Fibroblast of skin of abdomen (primary cell): ENCODE measurements around the gene WWC2.
"Not testable (repeated sequence)": the region's sequence is repeated elsewhere in the genome, so short reads cannot be mapped to it uniquely, and the experiment has no call there.

Experiments
- DNase-seq: peaks from one replicate; pipeline ENCODE4 v3.0.0-alpha.2; 2013

The WWC2 gene

DNA sequence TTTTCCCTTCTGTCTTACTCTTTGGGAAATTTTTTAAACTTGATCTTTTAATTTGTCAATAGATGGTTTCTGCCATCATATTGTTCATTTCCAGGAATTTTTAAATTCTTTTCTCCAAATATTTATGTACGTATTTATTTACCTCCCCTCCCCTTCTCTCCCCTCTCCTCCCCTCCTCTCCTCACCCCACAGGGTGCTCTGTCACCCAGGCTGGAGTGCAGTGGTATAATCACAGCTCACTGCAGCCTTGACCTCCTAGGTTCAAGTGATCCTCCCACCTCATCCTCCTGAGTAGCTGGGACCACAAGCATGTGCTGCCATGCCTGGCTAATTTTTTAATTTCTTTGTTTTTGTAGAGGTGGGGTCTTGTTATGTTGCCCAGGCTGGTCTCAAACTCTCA is 73.8 kb downstream of the WWC2 start:
- no peak for DNase-seq

DNA sequence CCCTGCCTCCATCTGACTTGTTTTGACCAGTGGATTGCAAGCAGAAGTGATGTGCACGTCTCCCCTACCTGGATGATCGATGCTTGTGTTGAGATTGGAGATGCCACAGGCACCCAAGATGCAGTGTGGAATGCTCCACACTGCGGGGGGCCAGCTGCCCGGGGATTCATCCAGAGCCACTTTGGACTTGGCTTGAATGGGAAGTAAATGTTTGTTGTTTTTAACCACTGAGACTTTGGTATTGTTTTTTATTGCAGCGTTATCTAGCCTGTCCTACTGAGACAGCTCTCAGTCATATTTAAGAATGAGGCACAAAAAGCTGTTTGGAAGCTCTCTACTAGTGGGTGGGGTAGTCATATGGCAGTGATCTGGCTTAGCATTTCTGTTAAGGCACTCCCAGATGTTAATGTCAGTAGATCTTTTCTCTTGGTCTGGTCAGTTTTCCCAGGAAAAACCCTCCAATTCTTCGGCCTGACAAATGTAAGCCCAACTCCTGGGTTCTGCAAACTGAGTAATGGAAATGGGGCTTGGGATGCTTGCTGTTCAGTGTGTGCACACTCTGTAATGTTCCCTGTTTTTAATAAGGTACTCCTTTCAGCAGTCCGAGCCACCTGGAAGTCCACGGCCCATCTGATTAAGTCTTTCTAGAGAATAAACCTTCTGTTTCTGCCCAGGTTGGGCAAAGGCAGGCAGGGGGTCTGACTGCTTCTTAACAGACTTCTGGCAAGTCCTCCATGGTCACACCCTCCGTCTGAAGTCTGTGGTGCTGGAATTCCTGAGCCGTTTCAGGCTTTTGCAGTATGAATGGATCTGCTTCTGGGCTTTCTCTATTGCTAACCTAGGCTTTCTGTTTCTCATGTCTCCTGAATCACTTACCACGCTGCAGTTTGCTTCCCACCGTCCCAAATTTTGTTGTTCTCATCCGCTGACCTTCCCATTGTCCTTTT is 74.8 kb downstream of the WWC2 start:
- DNase-seq = peak; percentile 59

GRCh38 chr4:183175631-183176232 is 76.7 kb downstream of the WWC2 start:
- DNase-seq = peak; percentile 84

DNA sequence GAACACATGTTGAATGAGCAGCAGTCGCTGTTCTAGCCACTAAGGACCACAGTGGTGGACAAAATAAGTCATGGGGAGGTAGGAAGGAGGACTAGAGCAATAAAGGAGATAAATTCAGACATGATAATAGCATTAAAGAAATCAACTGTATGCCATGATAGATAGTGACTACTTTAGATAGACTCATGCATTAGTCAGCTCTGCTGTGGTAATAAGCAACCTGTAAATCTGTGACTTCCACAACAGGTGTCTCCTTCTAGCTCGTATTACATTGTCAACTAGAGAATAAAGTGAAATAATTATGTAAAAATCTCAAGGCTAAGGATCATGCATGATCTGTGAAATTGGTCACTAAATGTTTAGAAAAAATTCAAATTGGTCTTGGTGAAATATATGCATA is 77.9 kb downstream of the WWC2 start:
- no peak for DNase-seq

- DNase-seq = no peak
These were observed 79.1 kb downstream of the WWC2 start for GRCh38 chr4:183178201-183178600.

DNA sequence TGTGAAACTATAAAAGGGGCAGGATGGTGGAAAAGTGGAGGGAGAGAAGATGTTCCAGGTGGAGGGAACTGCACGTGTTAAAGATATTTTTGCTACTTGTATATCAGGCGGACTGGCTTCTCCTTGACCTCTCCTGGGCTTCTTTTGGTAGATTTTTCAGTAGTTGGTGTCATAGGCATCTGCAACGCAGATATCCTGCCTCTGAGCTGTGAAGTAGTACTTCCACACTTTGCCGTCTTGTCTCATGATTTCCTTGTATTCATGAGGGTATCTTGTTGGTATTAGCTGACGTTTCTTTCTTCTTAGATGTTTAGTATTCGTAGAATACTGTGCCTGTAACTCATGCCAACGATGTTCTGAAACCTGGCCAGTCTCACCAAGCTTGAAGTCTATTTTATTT is 81.0 kb downstream of the WWC2 start:
- DNase-seq = peak; percentile 63

DNA sequence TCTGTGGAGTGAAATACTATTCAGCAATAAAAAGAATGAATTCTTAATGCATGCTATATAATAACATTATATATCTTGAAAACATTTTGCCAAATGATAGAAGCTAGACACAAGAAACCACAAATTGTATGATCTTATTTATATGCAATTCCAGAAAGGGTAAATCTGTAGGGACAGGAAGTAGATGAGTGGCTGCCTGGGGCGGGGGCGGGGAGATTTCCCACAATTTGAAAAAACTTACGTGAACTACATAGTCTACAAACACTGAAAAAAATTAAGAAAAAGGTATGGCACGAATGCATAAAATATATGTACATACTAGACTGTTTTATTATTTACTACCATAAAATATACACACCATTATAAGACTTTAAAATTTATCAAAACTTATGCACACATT is 81.6 kb downstream of the WWC2 start:
- no peak for DNase-seq

GRCh38 chr4:183181081-183181480 is 82.0 kb downstream of the WWC2 start:
- DNase-seq = no peak

DNA sequence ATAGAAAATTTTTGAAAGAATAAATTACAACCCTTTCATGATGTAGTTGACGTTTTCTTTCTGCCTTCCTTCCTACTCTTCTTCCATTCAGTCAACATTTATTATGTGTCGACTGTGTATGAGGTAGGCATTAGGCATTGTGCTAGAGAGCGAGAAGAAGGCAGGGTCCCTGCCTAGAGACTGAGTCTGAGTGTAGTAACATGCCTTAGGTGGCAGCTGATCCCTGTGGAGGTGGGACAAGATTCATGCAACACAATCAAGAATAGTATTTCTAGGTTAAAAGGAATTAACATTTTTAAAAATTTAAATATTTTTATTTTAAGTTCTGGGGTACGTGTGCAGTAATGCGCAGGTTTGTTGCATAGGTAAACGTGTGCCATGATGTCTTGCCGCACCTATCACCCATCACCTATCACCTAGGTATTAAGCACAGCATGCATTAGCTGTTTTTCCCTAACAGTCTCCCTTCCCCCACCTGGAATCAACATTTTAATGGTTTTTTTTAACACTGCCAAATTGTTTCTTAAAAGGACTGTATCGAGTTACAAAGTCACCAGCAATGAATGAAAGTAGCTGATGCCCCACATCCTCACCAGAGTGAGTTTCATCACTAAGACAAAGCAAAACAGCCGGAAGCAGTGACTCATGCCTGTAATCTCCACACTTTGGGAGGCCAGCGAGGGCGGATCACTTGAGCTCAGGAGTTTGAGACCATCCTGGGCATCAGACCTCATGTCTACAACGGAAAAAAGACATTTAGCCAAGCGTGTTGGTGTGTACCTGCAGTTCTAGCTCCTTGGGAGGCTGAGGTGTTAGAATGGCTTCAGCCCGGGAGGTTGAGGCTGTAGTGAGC is 84.0 kb downstream of the WWC2 start:
- DNase-seq = peak; percentile 83

- DNase-seq = no peak
These were observed 85.0 kb downstream of the WWC2 start for GRCh38 chr4:183183906-183184535.

DNA sequence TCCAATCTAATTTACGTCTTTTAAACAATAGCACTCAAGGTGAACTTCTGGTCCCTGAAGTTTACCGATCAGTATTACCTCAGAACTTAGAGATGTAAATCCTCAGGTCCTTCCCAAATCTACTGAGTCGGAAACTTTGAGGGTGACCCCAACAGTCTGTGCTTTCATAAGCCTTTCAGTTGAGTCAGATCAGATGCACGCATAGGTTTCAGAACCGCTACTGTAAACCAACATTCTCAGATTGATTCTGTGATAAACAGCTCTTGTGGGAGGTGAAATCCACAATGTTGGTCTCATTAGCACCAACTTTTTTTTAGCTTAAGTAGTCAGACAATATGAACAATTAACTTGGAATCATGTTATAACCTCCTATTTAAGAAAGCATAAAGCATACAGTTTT is 86.0 kb downstream of the WWC2 start:
- DNase-seq = no peak

GRCh38 chr4:183185559-183185958 is 86.5 kb downstream of the WWC2 start:
- DNase-seq = no peak

- no peak for DNase-seq
These were observed 87.8 kb downstream of the WWC2 start for GRCh38 chr4:183186813-183187212.

- DNase-seq = no peak
These were observed 92.0 kb downstream of the WWC2 start for GRCh38 chr4:183190900-183191527.

- no peak for DNase-seq
These were observed 92.6 kb downstream of the WWC2 start for GRCh38 chr4:183191630-183192029.

DNA sequence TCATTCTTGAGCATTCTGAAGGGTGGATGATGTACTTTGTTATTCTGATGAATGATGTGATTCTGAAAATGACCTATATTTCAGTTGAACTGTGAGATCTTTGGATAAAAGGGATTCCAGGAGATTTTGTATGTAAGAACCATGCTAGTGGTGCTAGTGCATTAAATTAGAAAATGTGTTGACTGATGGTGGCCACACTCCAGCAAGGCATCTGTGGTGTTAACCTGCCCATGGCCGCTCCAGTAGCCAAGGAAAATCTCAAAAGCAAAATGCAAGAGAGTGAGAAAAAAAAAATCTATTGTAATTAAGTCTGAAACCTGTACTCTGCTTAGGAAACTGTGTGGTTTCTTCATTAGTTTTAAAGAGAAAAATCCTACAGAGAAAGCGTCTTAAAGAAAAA is 93.5 kb downstream of the WWC2 start:
- no peak for DNase-seq

DNA sequence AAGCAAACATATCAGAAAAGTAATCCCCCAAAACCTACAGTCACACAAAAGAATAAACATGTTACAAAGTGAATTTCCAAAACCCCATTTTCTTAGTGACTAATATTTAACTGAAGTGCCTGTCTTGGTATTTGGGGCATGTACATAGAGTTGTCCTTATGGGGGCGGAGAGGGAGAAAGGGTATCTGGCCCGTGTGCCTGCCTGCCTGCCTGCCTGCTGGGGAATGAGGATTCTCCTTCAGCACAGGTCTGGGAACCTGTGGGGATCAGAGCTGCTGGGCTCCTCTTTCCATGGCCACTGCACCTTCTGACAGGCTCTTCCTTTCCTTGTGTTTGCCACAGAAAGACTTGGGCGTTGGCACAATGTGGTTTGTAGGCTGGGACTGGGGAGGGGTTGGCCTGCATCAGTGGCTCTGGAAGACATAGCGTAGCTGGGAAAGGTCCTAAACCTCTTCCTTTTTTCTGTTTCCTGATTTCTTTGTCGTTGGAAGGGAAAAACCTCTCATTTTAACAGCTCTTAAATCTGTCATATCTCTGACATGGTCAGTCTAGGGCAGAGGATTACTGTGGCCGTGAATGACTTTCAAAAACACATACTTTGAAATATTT is 94.8 kb downstream of the WWC2 start:
- DNase-seq = not testable (repeated sequence)

GRCh38 chr4:183195534-183195933 is 96.5 kb downstream of the WWC2 start:
- no peak for DNase-seq

DNA sequence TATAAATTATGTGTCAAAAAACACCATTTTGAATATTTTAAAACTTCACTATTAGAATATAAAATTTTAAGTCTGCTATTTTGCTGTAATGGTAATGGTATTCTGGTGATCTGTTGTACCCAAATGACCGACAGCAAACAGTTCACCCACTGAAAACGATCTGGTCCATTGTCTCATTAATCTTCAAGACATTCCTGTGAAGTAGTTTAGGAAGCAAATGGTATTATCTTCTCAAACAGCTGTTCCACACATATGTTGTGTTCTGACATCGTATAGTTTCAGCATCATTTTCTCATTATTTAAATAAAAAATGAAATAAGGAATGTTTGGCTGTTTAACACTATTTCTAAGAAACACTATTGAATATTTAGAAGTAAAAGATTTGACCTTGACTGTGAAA is 98.1 kb downstream of the WWC2 start:
- DNase-seq = no peak

DNA sequence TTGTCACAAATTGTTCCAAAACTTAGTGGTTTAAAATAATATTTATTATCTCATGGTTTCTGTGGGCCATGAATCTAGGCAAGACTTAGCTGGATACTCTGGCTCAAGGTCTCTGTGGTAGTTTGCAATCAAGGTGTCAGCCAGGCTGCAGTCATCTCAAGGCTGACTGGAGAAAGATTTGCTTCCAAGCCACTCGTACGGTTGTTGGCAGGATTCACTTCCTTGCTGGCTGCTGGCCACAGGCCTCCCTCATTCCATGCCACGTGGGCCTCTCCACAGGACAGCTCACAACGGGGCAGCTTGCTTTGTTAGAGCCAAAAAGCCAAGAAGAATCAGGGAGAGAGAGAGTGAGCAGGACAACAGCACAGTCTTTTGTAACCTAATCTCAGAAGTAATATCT is 101.4 kb downstream of the WWC2 start:
- DNase-seq = peak; percentile 83

- peak; percentile 7 for DNase-seq
These were observed 102.3 kb downstream of the WWC2 start for GRCh38 chr4:183201331-183201730.

DNA sequence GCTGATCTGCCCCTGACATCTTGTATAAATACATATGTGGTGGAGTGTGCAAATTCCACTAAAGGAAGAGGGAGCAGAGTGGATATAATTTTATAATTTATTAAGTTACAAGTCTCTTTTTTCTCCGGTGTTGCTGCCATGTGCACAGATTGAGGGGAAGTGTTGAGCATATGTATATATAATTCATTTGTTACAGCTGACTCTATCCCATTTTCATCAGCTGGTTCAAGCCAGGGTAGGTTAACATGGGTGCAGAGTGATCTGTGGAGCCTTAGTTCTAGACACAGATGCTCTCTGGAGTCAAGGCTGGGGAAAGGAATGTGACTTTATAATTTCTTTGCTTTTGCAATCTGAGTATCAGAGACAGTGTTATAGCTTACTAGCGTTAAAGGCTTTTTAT is 103.5 kb downstream of the WWC2 start:
- peak; percentile 52 for DNase-seq
